Smooth muscle cell (in vitro differentiated cells): ENCODE data around the gene PTPN13. TPM values are rescaled to one million over a fixed set of nuclear protein-coding genes. Genes with fewer than 3 reads are reported as not detected.

Source experiments
- DNase-seq: peaks from one replicate; lab custom pipeline; 2025; ENCODE audit not compliant: unreplicated experiment; lab: John Stamatoyannopoulos, UW
- H2AFZ ChIP-seq: fragments of 200-600 bp; sonication (generic); 2 replicates; pipeline ENCODE4 v1.6.0; 2016; ENCODE audit warnings: antibody characterized with exemption, low read depth, mild to moderate bottlenecking
- H3F3A ChIP-seq: fragments of 200-600 bp; sonication (generic); 2 replicates; pipeline ENCODE4 v1.6.0; 2017; ENCODE audit warnings: antibody characterized with exemption, low read depth
- H3K27ac ChIP-seq: fragments of 200-600 bp; sonication (generic); 2 replicates; pipeline ENCODE4 v1.5.1; 2016; ENCODE audit warnings: low read depth, mild to moderate bottlenecking
- H3K27me3 ChIP-seq: fragments of 200-600 bp; sonication (generic); 2 replicates; pipeline ENCODE4 v1.6.1; 2016; ENCODE audit warnings: low read depth, mild to moderate bottlenecking
- H3K36me3 ChIP-seq: fragments of 200-600 bp; sonication (generic); 2 replicates; pipeline ENCODE4 v1.5.1; 2016; ENCODE audit warnings: low read depth
- H3K4me1 ChIP-seq: fragments of 200-600 bp; sonication (generic); 2 replicates; pipeline ENCODE4 v1.5.1; 2016; ENCODE audit warnings: low read depth
- H3K4me2 ChIP-seq: fragments of 200-600 bp; sonication (generic); 2 replicates; pipeline ENCODE4 v1.6.0; 2016; ENCODE audit warnings: mild to moderate bottlenecking
- H3K4me3 ChIP-seq: fragments of 200-600 bp; sonication (generic); 2 replicates; pipeline ENCODE4 v1.5.1; 2016; ENCODE audit warnings: mild to moderate bottlenecking
- H3K79me2 ChIP-seq: fragments of 200-600 bp; sonication (generic); 2 replicates; pipeline ENCODE4 v1.6.0; 2016; ENCODE audit warnings: low read depth, mild to moderate bottlenecking
- H3K9ac ChIP-seq: fragments of 200-600 bp; sonication (generic); 2 replicates; pipeline ENCODE4 v1.6.0; 2016; ENCODE audit warnings: low read depth
- H3K9me3 ChIP-seq: fragments of 200-600 bp; sonication (generic); replicated peaks from 2 replicates; pipeline ENCODE4 v1.5.1; 2016; ENCODE audit warnings: low read depth
- H4K20me1 ChIP-seq: fragments of 200-600 bp; sonication (generic); 2 replicates; pipeline ENCODE4 v1.6.0; 2016; ENCODE audit warnings: low read depth
- WGBS: methylation state at CpG from one replicate; pipeline ENCODE4 v1.1.7; 2016; ENCODE audit warnings: low lambda C conversion rate; 5-methylcytosine and 5-hydroxymethylcytosine counted together
- polyA plus RNA-seq: library from polyadenylated mRNA; unstranded; fragments of >200 nt; fragmentation: Nextera tagmentation; extraction: Ambion mirVana; gene quantifications from 2 replicates; pipeline ENCODE4 v1.2.1, GENCODE V29; 2016
- total RNA-seq: library from RNA; depleted of rRNA; stranded (reverse); fragments of >200 nt; gene quantifications from 2 replicates; pipeline ENCODE4 v1.2.3, GENCODE V29; 2014
- TF ChIP-seq, protein P1 (sequence below): fragments of 200-600 bp; sonication (generic); IDR thresholded peaks from 2 replicates; pipeline ENCODE4 v1.5.1; 2017; ENCODE audit warnings: borderline replicate concordance, mild to moderate bottlenecking, antibody characterized with exemption; ENCODE audit not compliant: insufficient read depth, poor library complexity, severe bottlenecking

Gene PTPN13
- total and polyA plus RNA-seq, 2 experiments from 2014 or later: 14.9 to 52.9 TPM

DNA sequence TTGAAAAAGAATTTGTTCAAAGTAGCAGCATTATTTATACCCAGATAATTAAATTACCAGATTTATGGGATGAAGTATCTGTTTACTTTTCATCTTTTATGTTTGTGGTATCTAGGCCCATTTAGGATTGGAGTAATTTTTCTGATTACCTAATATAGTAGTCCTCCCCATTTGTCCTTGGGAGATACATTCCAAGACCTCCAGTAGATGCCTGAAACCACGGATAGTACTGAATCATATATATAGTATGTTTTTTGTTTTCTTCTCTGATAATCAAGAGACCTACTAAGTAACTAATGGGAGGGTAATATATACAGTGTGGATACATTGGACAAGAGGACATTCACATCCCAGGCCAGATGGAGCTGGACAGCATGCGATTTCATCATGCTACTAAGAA, 30.7 kb upstream of the PTPN13 start:
- Histone ChIP-seq H3K9me3 (no peaks in the 10 kb centered on the region), H4K20me1 (no peaks in the 10 kb centered on the region), H2AFZ (no peak overlapping the region), H3K4me1 (peaks cover 2% of the 10 kb centered on the region), H3K79me2 (no peaks in the 10 kb centered on the region), H3K27me3 (no peaks in the 10 kb centered on the region), H3K9ac (no peak overlapping the region), H3F3A (no peaks in the 10 kb centered on the region), H3K4me2 (no peak overlapping the region), H3K27ac (no peak overlapping the region), H3K36me3 (no peaks in the 10 kb centered on the region), H3K4me3 (no peak overlapping the region)
- no peak for DNase-seq
- TF ChIP-seq, protein P1, sequence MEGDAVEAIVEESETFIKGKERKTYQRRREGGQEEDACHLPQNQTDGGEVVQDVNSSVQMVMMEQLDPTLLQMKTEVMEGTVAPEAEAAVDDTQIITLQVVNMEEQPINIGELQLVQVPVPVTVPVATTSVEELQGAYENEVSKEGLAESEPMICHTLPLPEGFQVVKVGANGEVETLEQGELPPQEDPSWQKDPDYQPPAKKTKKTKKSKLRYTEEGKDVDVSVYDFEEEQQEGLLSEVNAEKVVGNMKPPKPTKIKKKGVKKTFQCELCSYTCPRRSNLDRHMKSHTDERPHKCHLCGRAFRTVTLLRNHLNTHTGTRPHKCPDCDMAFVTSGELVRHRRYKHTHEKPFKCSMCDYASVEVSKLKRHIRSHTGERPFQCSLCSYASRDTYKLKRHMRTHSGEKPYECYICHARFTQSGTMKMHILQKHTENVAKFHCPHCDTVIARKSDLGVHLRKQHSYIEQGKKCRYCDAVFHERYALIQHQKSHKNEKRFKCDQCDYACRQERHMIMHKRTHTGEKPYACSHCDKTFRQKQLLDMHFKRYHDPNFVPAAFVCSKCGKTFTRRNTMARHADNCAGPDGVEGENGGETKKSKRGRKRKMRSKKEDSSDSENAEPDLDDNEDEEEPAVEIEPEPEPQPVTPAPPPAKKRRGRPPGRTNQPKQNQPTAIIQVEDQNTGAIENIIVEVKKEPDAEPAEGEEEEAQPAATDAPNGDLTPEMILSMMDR: no peak
- 95% methylated on average over 2 of the region's 2 CpGs for WGBS

DNA sequence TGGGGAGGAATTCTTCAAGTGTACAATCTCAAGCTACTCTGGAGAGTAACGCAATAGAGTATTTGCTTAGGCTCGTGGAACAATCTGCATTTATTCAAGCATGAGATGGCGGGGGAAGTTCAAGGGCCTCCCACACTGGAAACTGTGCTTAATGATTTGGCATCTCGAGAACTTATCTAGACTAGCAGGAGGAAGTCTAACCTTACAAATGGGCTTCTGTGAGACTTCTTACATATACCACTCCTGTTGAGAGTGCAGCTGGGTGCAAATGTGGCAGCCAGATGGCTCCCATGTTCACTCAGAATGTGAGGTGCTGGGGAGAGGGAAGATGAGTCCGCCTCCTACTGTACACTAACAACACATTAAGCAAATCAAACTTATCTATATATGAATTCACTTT, 29.3 kb upstream of the PTPN13 start:
- H3K27me3 ChIP-seq: no peaks in the 10 kb centered on the region
- 72% methylated on average over 5 of the region's 5 CpGs for WGBS
- H2AFZ ChIP-seq: no peak overlapping the region
- no peaks in the 10 kb centered on the region for H3K79me2 ChIP-seq
- no peaks in the 10 kb centered on the region for H3K4me1 ChIP-seq
- TF ChIP-seq, protein P1: no peak
- no peaks in the 10 kb centered on the region for H3K9me3 ChIP-seq
- no peaks in the 10 kb centered on the region for H4K20me1 ChIP-seq
- no peak overlapping the region for H3K9ac ChIP-seq
- H3F3A ChIP-seq: no peaks in the 10 kb centered on the region
- no peak for DNase-seq
- H3K4me3 ChIP-seq: no peak overlapping the region
- no peaks in the 10 kb centered on the region for H3K36me3 ChIP-seq
- H3K27ac ChIP-seq: no peak overlapping the region
- H3K4me2 ChIP-seq: no peak overlapping the region

DNA sequence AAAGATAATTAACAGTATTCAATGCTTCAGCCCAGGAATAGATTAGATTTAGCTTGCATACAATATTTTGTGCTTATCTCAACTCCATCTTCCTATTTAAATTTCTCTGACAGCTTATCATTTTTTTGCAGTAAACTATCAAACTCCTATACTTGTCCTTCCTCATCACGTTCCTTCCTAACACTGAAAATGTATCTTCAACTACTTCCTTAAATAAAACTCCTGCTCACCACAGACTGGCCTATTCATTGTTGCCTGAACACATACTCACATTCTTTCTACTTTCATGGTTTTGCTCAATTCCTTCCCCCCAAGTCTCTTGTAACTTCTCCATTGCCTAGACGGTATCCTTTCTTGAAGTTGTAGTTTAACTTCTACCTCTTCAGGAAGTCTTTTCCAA, 28.5 kb upstream of the PTPN13 start:
- TF ChIP-seq, protein P1: no peak
- no peaks in the 10 kb centered on the region for H3K79me2 ChIP-seq
- H3F3A ChIP-seq: no peaks in the 10 kb centered on the region
- no peak for DNase-seq
- H3K27me3 ChIP-seq: no peaks in the 10 kb centered on the region
- H3K4me1 ChIP-seq: peaks cover 3% of the 10 kb centered on the region
- no peaks in the 10 kb centered on the region for H3K9me3 ChIP-seq
- no peak overlapping the region for H3K9ac ChIP-seq
- no peak overlapping the region for H3K27ac ChIP-seq
- no peak overlapping the region for H2AFZ ChIP-seq
- no peak overlapping the region for H3K4me3 ChIP-seq
- no peak overlapping the region for H3K4me2 ChIP-seq
- no peaks in the 10 kb centered on the region for H4K20me1 ChIP-seq
- H3K36me3 ChIP-seq: no peaks in the 10 kb centered on the region
- WGBS: 98% methylated on average over 2 of the region's 2 CpGs

DNA sequence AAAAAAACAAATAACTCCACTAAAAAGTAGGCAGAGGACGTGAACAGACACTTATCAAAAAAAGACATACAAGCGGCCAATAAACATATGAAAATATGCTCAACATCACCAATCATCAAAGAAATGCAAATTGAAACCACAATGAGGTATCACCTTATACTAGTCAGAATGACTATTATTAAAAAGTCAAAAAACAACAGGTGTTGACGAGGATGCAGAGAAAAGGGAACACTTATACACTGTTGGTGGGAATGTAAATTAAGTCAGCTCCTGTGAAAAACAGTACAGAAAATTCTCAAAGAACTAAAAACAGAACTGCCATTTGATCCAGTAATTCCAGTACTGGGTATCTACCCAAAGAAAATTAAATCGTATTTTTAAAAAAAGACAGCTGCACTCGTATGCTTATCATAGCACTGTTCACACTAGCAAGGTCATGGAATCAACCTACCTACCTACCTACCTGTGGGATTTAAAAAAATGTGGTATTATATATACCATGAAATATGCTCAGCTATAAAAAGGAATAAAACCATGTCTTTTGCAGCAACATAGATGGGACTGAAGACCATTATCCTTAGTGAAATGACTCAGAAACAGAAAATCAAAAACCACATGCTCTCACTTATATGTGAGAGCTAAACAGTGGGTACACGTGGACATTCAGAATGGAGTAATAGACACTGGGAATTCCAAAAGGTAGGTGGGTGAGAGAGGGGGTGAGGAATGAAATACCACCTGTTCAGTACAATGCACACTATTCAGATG, 24.8 kb upstream of the PTPN13 start:
- Histone ChIP-seq H4K20me1 (no peaks in the 10 kb centered on the region), H2AFZ (no peak overlapping the region), H3K36me3 (no peaks in the 10 kb centered on the region), H3K4me3 (no peak overlapping the region), H3K9ac (no peak overlapping the region), H3K4me1 (peaks cover 12% of the 10 kb centered on the region), H3K27ac (no peak overlapping the region), H3K79me2 (no peaks in the 10 kb centered on the region), H3K4me2 (no peak overlapping the region), H3K9me3 (no peaks in the 10 kb centered on the region), H3F3A (no peaks in the 10 kb centered on the region), H3K27me3 (no peaks in the 10 kb centered on the region)
- TF ChIP-seq, protein P1: no peak
- 91% methylated on average over 6 of the region's 6 CpGs for WGBS
- DNase-seq: no peak
